GM13977 (cell line): ENCODE data around the gene MAD2L2.

Source experiments
- DNase-seq: peaks from one replicate; pipeline ENCODE4 v3.0.0; 2012; ENCODE audit warnings: low spot score
- CTCF ChIP-seq: IDR thresholded peaks from 2 replicates; pipeline ENCODE4 v1.5.1; 2012; ENCODE audit warnings: mild to moderate bottlenecking, control low read depth; ENCODE audit not compliant: insufficient read depth; ENCODE audit errors: extremely low read depth, missing control alignments
- in situ Hi-C: fragments of 300-500 bp; cut with MboI; formaldehyde crosslinking; loops from one replicate; pipeline ENCODE4 v1.12.0; 2022; ENCODE audit warnings: low sequenced_read_pairs, low pct_unique_long_range_greater_than_20kb, mixed read lengths, inconsistent platforms; ENCODE audit not compliant: unreplicated experiment

MAD2L2 gene

GRCh38 chr1:11640944-11641343 lies 40.0 kb downstream of the MAD2L2 start:
- in situ Hi-C loops = loop anchor here (25.0 kb wide), 2 partner anchors 304 to 604 kb away; partner anchors contain the start of gene MASP2
- no peak for TF ChIP-seq CTCF
- DNase-seq = no peak

GRCh38 chr1:11640101-11640500 lies 40.8 kb downstream of the MAD2L2 start:
- DNase-seq = no peak
- in situ Hi-C loops = loop anchor here (25.0 kb wide), 2 partner anchors 303 to 603 kb away; partner anchors contain the start of gene MASP2
- no peak for TF ChIP-seq CTCF

GRCh38 chr1:11639372-11639771 lies 41.6 kb downstream of the MAD2L2 start:
- DNase-seq = no peak
- TF ChIP-seq CTCF = no peak
- in situ Hi-C loops = loop anchor here (25.0 kb wide), 2 partner anchors 302 to 602 kb away; partner anchors contain the start of gene MASP2

GRCh38 chr1:11638121-11638520 lies 42.8 kb downstream of the MAD2L2 start:
- in situ Hi-C loops = loop anchor here (25.0 kb wide), 2 partner anchors 301 to 601 kb away; partner anchors contain the start of gene MASP2
- DNase-seq = no peak
- TF ChIP-seq CTCF = no peak

- TF ChIP-seq CTCF = no peak
- DNase-seq = no peak
- in situ Hi-C loops = loop anchor here (25.0 kb wide), 2 partner anchors 297 to 597 kb away; partner anchors contain the start of gene MASP2
These were observed 46.4 kb downstream of the MAD2L2 start for GRCh38 chr1:11634365-11635192.

GRCh38 chr1:11629184-11630016 lies 51.5 kb downstream of the MAD2L2 start:
- in situ Hi-C loops = loop anchor here (25.0 kb wide), 2 partner anchors 292 to 592 kb away; partner anchors contain the start of gene MASP2
- DNase-seq = no peak
- TF ChIP-seq CTCF = no peak
